NK-92 (cell line): Measurements from ENCODE around the gene WASF2.
A peak's percentile ranks its signal among the peaks of the same experiment; 100 is the strongest.
"Not testable (repeated sequence)": the region's sequence is repeated elsewhere in the genome, so short reads cannot be mapped to it uniquely, and the experiment has no call there.

ENCODE experiments used
- DNase-seq: peaks from one replicate; lab custom pipeline; 2025; ENCODE audit not compliant: unreplicated experiment; lab: John Stamatoyannopoulos, UW

Gene WASF2

DNA sequence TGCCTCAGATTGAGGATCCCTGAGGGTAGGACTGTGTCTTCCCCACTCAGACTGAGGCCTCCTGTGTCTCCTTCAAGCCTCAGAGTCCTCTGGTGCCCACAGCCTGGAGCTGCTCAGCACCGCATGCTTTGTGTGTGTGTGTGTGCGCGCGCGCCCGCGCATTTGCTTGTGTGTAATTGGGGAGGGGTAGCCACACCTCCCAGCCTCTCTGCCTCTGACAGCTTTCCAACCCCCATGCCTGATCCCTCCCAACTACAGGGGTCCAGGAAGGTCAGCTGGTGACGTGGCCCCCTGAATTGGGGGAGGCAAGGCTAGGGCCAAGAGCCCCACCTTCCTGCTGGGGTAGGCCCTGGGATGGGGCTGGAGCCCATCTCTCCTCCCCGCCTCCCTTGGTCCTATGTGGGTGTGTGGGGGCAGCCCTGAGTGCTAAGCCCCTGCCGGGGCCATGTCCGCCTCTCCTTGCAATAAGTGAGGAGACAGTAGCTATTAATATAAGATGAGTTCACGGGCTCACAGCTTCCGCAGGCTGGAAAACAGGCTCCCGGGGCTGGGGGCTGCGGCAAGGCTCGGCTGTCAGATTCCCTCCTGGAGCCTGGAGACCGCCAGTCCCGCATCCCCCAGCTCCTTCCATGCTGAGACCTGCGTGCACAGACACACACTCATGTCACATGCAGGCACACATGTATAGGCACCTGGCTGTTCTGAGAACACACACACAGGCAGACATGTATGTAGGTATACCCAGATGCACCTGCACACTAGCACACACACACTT is 90.5 kb downstream of the WASF2 start:
- DNase-seq, result no peak

DNA sequence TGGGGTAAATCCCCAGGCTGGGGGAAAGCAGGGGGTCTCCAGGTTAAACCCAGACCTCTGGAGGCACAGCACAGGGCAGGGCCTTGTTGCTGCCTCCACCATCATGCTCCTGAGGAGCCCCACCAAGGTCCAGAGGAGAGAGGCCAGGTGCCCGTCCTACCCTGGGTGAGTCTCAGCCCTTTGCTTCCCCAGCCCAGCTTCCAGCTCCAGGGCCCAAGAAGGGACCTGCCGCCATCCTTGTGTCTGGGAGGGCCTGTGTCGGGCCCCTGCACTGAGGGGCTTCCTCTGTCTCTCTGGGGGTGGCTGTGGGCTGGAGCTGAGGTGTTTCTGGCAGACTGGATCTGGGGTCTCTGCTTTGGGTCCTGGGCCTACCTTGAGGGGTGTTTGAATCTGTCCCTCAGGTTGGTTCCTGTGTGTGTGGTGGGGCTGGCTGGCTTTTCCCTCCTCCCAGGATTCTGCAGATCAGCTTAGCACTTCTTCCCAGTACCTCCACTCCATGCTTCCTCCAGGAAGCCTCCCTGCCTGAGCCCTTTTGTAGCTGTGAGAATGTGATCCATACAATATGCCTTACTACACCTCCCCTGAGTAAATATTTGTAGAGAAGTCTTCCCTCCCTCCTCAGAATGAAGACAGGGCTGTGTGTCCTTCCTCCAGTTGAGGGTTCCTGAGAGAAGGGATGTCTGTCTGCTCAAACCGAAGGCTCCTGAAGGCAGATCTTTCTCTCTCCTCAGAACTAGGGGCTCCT is 91.4 kb downstream of the WASF2 start:
- DNase-seq, result no peak

GRCh38 chr1:27397749-27398148 is 92.2 kb downstream of the WASF2 start:
- DNase-seq, result no peak

GRCh38 chr1:27397110-27397509 is 92.9 kb downstream of the WASF2 start:
- DNase-seq, result no peak

DNA sequence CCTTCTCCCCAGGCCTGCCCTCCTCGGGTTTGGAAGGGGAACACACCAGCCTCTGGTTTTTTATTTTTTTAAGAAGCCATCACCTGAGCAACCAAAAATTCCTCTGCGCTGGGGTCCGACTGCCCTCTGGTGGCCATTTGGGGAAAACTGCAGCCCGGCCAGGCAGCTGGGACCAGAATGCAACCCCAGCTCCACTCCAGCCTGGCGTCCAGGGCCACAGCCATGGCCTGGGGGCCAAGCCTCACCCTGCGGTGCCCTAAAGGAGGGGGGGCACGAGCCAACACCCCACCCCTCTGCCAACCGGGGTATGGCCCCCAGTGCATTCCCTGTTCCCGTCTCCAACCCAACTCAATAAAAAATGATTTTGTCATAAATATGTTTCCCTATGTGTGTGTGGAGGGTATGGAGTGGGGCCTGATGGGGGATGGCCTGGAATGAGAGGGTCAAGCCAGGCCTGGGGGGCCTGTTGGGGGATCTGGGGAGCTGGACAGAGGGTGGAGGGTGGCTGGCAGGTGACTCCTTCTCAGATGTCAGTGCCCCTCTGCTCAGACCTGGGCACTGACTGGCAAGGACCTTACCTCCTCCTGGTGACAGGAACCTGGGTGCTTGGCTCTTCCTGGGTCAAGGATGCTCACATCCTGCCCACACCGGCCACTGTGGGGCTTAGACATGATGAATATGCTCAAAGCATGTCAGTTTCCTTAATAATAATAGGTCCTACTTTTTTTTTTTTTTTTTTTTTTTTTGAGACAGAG is 94.3 kb downstream of the WASF2 start:
- peak; percentile 15 for DNase-seq

DNA sequence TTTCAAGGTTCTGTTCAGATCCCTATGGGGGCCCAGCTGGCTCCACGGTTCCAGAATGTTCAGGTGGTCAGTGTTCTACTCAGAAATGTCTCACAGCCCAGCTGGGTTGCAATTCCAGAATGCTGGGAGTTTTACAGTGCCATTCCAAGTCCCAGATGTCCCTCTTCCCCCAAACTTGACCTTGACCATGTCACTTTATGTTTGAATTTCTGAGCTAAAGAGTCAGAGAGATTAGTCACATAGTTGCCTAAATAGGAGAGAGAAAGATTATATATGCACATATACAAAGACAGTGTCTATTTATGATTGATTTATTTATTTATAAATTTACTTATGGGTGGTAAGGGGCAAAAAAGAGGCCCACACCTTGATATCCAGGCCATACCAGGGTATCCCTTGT is 95.0 kb downstream of the WASF2 start:
- DNase-seq, result no peak

DNA sequence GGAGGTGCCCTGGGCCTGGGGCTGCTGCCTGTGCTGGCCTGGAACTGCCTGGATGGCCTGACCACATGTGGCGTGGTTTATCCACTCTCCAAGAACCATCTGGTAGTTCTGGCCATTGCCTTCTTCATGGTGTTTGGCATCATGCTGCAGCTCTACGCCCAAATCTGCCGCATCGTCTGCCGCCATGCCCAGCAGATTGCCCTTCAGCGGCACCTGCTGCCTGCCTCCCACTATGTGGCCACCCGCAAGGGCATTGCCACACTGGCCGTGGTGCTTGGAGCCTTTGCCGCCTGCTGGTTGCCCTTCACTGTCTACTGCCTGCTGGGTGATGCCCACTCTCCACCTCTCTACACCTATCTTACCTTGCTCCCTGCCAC is 95.7 kb downstream of the WASF2 start:
- no peak for DNase-seq

GRCh38 chr1:27393641-27394281 is 96.2 kb downstream of the WASF2 start:
- DNase-seq, result no peak

- no peak for DNase-seq
Measured at GRCh38 chr1:27392778-27393635, 97.0 kb downstream of the WASF2 start.

- peak; percentile 58 for DNase-seq
Measured at GRCh38 chr1:27392096-27392777, 97.7 kb downstream of the WASF2 start, which contains the start of gene GPR3. Gene GPR3 (plus strand): TSS chr1:27392622. CDS start chr1:27393799, 1,177 bp downstream.

DNA sequence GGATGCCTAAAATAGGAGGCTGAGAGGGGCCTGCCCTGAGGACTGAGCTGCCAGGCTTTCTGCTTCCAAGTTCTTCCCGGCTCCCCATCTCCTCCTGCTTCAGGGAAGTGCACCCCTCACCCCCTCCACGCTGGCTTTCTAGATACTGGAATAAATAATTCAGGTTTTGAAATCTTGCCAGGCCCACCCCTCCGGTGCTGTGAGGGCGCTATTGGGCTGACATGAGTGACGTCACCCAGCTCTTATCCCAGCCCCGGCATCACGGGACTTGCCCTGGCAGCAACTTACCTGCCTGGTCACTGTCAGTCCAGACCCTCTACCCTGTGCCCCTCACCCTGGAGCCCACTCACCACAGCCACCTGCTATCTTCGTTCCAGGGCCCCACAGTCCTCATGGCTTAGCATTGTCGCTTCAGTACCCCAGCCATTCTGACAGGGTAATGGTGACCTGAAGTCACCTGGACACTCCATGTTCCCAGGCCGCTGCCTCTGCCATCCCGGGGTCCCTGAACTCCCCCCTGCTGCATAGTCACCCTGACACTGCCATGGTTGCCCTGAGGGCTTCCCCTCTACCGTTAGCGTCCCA is 98.4 kb downstream of the WASF2 start:
- no peak for DNase-seq

DNA sequence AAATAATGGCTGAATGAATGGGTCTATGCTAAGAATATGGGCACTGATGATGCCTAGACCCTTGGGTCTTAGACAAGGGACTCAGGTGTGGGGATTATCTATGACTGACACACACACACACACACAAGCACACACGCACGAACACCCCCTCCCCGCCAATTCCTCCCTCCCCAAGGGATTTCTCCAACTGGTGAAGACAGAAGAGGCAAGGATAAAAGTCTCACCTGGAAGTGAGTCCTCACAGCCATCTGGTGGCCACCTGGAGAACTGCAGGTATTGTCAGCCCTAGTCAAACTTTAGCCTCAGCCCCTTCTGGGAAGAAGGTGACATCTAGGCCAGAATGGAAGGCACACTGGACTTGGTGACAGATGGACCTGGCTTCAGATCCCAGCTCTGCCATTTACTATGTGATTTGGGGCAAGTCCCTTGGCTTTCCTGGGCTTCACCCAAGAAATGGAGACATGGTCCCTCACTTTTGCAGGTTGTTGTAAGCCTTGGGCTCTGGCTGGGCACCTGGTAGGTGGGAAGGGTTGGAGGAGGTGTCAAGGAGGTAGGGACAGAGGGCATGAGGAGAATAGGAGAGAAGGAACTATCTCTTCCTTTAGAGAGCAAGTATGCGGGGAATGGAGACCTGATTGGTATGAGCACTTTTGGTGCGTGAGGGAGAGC is 101.5 kb downstream of the WASF2 start:
- DNase-seq, result no peak

- not testable (repeated sequence) for DNase-seq
Measured at GRCh38 chr1:27384797-27385196, 105.2 kb downstream of the WASF2 start.

- DNase-seq, result no peak
Measured at GRCh38 chr1:27383661-27384060, 106.3 kb downstream of the WASF2 start.

GRCh38 chr1:27383039-27383605 is 106.8 kb downstream of the WASF2 start, which contains the start of gene CD164L2:
Gene CD164L2 (minus strand): TSS chr1:27383333. CDS start chr1:27383239, 94 bp downstream.
- DNase-seq, result no peak

DNA sequence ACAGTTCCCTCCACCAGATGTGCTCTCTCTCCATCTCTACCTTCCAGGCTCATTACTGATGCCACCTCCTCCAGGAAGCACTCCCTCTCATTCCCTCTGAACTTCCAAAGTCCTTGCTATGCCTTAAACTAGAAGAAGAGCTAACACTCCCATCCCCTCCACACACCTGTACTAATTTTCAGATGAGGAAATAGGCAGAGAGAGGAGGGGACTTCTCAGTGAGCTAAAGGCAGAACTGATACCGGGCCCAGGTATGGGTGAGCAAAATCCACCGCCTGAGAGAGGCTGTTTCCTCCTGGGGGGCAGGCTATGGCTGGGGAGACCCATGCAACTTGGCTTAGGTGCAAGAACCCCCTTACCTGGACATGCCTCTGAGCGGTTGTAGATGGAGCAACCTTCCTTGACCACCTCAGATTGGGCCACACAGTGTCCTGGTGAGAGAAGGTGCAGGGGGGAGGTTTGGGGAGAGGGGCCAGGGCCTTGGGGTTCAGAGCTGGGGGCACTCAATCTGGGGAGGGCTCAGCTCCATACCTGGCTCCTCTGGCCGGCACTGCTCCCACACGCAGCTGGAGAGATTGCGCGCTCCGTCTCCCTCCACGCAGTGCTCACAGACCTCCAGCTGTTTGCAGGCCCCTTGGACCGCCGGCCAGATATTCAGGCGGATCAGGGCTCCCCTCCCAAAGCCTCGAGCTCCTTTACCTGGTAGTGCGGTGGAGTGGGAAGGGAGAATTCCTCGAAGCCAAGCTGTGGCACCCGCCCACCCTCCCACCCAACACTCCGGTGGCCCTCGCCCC is 107.8 kb downstream of the WASF2 start:
- no peak for DNase-seq
